IMR-90 (cell line): ENCODE data around the gene CARM1. TPM values are rescaled to one million over a fixed set of nuclear protein-coding genes. Genes with fewer than 3 reads are reported as not detected.

ENCODE experiments used
- ATAC-seq: fragments of 200-7000 bp; cut with Tn5 transposase; 2 replicates; pipeline ENCODE4 v1.9.1; 2020; ENCODE audit warnings: low read depth, mild to moderate bottlenecking, moderate library complexity
- BruUV-seq: library from RNA; stranded (reverse); fragments of 400-500 nt; replicated peaks from 2 replicates; lab custom pipeline; 2021; lab: Mats Ljungman, UMichigan
- CTCF ChIA-PET: fragments of 300-600 bp; formaldehyde crosslinking; extraction: SDS; loops from one replicate; lab custom pipeline; 2021; ENCODE audit warnings: antibody characterized with exemption; lab: Yijun Ruan, JAX
- POLR2A ChIA-PET: fragments of 300-600 bp; sonication (Branson Sonifier 250); formaldehyde crosslinking; loops from one replicate; lab custom pipeline; 2022; ENCODE audit warnings: antibody characterized with exemption; ENCODE audit not compliant: unreplicated experiment; lab: Charles Lee
- DNase-seq: peaks from one replicate; pipeline ENCODE4 v3.0.0; 2013
- H2AFZ ChIP-seq: replicated peaks from 2 replicates; pipeline ENCODE3; 2013; ENCODE audit warnings: low read length, mild to moderate bottlenecking; ENCODE audit not compliant: poor library complexity
- H2AK5ac ChIP-seq: 2 replicates; pipeline ENCODE4 v1.6.1; 2013; ENCODE audit warnings: low read depth, low read length, inconsistent platforms
- H2AK9ac ChIP-seq: replicated peaks from 2 replicates; pipeline ENCODE3; 2013; ENCODE audit warnings: mild to moderate bottlenecking, low read depth, low read length, moderate library complexity; ENCODE audit not compliant: poor library complexity
- H2BK120ac ChIP-seq: 2 replicates; pipeline ENCODE4 v1.6.1; 2013; ENCODE audit warnings: low read depth, low read length, inconsistent platforms
- H2BK15ac ChIP-seq: 3 replicates; pipeline ENCODE4 v1.6.1; 2013; ENCODE audit warnings: low read depth, low read length, inconsistent platforms
- H2BK20ac ChIP-seq: 2 replicates; pipeline ENCODE4 v1.6.1; 2013; ENCODE audit warnings: low read depth, mild to moderate bottlenecking, inconsistent platforms, low read length, moderate library complexity
- H2BK5ac ChIP-seq: 2 replicates; pipeline ENCODE4 v1.6.1; 2013; ENCODE audit warnings: mild to moderate bottlenecking, low read depth, low read length, inconsistent platforms; ENCODE audit not compliant: poor library complexity, severe bottlenecking
- H3K14ac ChIP-seq: replicated peaks from 2 replicates; pipeline ENCODE4 v1.6.1; 2013; ENCODE audit warnings: low read depth, low read length, inconsistent platforms
- H3K18ac ChIP-seq: 2 replicates; pipeline ENCODE4 v1.6.1; 2013; ENCODE audit warnings: low read depth, low read length, control low read depth
- H3K23ac ChIP-seq: 2 replicates; pipeline ENCODE4 v1.6.1; 2013; ENCODE audit warnings: low read depth, low read length, inconsistent platforms
- H3K27ac ChIP-seq: 2 replicates; pipeline ENCODE4 v1.5.1; 2013; ENCODE audit warnings: mild to moderate bottlenecking, control low read depth, low read length; ENCODE audit not compliant: insufficient read depth
- H3K27me3 ChIP-seq: 2 replicates; pipeline ENCODE4 v1.6.1; 2013; ENCODE audit warnings: low read length; ENCODE audit not compliant: control insufficient read depth, insufficient read depth
- H3K36me3 ChIP-seq: 2 replicates; pipeline ENCODE4 v1.6.1; 2013; ENCODE audit warnings: low read length, mixed read lengths; ENCODE audit not compliant: control insufficient read depth, insufficient read depth
- H3K4ac ChIP-seq: 2 replicates; pipeline ENCODE4 v1.6.1; 2013; ENCODE audit warnings: low read depth, low read length, inconsistent platforms
- H3K4me1 ChIP-seq: 2 replicates; pipeline ENCODE4 v1.6.1; 2013; ENCODE audit warnings: low read length, mixed read lengths; ENCODE audit not compliant: control insufficient read depth, insufficient read depth
- H3K4me2 ChIP-seq: 2 replicates; pipeline ENCODE4 v1.6.1; 2013; ENCODE audit warnings: low read depth, mild to moderate bottlenecking, control low read depth, low read length, moderate library complexity
- H3K4me3 ChIP-seq: 2 replicates; pipeline ENCODE4 v1.5.1; 2013; ENCODE audit warnings: low read depth, mild to moderate bottlenecking, control low read depth, low read length, moderate library complexity; ENCODE audit not compliant: insufficient read depth
- H3K56ac ChIP-seq: 2 replicates; pipeline ENCODE4 v1.6.1; 2013; ENCODE audit warnings: low read length, inconsistent platforms; ENCODE audit not compliant: insufficient read depth; ENCODE audit errors: extremely low read depth
- H3K79me1 ChIP-seq, 2 experiments: 2 replicates each; pipeline ENCODE4 v1.6.1; 2013; ENCODE audit warnings: low read length in 2 of 2, inconsistent platforms in 1 of 2, low read depth in 1 of 2
- H3K9ac ChIP-seq: 2 replicates; pipeline ENCODE4 v1.6.1; 2013; ENCODE audit warnings: low read depth, low read length, control low read depth
- H3K9me1 ChIP-seq: 2 replicates; pipeline ENCODE4 v1.6.1; 2013; ENCODE audit warnings: low read length, inconsistent platforms; ENCODE audit not compliant: insufficient read depth
- H3K9me3 ChIP-seq: 2 replicates; pipeline ENCODE4 v1.6.1; 2013; ENCODE audit warnings: low read length; ENCODE audit not compliant: control insufficient read depth, insufficient read depth
- H4K20me1 ChIP-seq: 2 replicates; pipeline ENCODE4 v1.6.1; 2013; ENCODE audit warnings: low read length, inconsistent platforms; ENCODE audit not compliant: insufficient read depth
- H4K5ac ChIP-seq: 2 replicates; pipeline ENCODE4 v1.6.1; 2013; ENCODE audit warnings: mild to moderate bottlenecking, low read depth, low read length, control low read depth
- H4K8ac ChIP-seq, 2 experiments: 2 replicates each; pipeline ENCODE4 v1.6.1; 2013; ENCODE audit warnings: low read depth in 2 of 2, low read length in 2 of 2, control low read depth in 1 of 2, inconsistent platforms in 1 of 2
- H4K91ac ChIP-seq: 2 replicates; pipeline ENCODE4 v1.6.1; 2013; ENCODE audit warnings: low read depth, low read length, inconsistent platforms; ENCODE audit not compliant: insufficient read depth
- BHLHE40 ChIP-seq: fragments of 150-350 bp; IDR thresholded peaks from 2 replicates; pipeline ENCODE4 v1.6.1; 2016; ENCODE audit warnings: mild to moderate bottlenecking, low read depth, low read length
- CEBPB ChIP-seq: IDR thresholded peaks from 2 replicates; pipeline ENCODE4 v1.6.1; 2012; ENCODE audit warnings: low read depth, low read length, improper control_type of control experiment
- CHD1 ChIP-seq: IDR thresholded peaks from 2 replicates; pipeline ENCODE4 v1.6.1; 2012; ENCODE audit warnings: low read depth, low read length, improper control_type of control experiment
- FOS ChIP-seq: fragments of 150-350 bp; IDR thresholded peaks from 2 replicates; pipeline ENCODE4 v1.6.1; 2016; ENCODE audit warnings: low read depth, low read length
- MAFK ChIP-seq: IDR thresholded peaks from 2 replicates; pipeline ENCODE4 v1.6.1; 2012; ENCODE audit warnings: low read depth, low read length, improper control_type of control experiment
- MAZ ChIP-seq: IDR thresholded peaks from 2 replicates; pipeline ENCODE4 v1.6.1; 2012; ENCODE audit warnings: low read depth, mild to moderate bottlenecking, low read length, improper control_type of control experiment, moderate library complexity, borderline replicate concordance
- MXI1 ChIP-seq: IDR thresholded peaks from 2 replicates; pipeline ENCODE4 v1.6.1; 2012; ENCODE audit warnings: low read depth, mild to moderate bottlenecking, low read length, moderate library complexity, borderline replicate concordance
- NFE2L2 ChIP-seq: fragments of 150-350 bp; IDR thresholded peaks from 2 replicates; pipeline ENCODE4 v1.6.1; 2016; ENCODE audit warnings: low read depth, mild to moderate bottlenecking, low read length
- POLR2A ChIP-seq: IDR thresholded peaks from 2 replicates; pipeline ENCODE4 v1.6.1; 2012; ENCODE audit warnings: mild to moderate bottlenecking, low read depth, low read length
- RAD21 ChIP-seq: IDR thresholded peaks from 2 replicates; pipeline ENCODE4 v1.6.1; 2012; ENCODE audit warnings: low read length, improper control_type of control experiment
- RCOR1 ChIP-seq: IDR thresholded peaks from 2 replicates; pipeline ENCODE4 v1.6.1; 2012; ENCODE audit warnings: mild to moderate bottlenecking, low read length, improper control_type of control experiment; ENCODE audit not compliant: insufficient replicate concordance
- RFX5 ChIP-seq: IDR thresholded peaks from 2 replicates; pipeline ENCODE4 v1.8.0; 2012; ENCODE audit warnings: low read depth, mild to moderate bottlenecking, low read length, moderate library complexity
- SMC3 ChIP-seq: fragments of 150-350 bp; IDR thresholded peaks from 2 replicates; pipeline ENCODE4 v1.6.1; 2016; ENCODE audit warnings: low read depth, mild to moderate bottlenecking, antibody characterized with exemption, low read length, moderate library complexity
- WGBS, 2 experiments: methylation state at CpG; one replicate each; pipeline versions ENCODE4 v1.1.5 to v1.1.7; 2013; ENCODE audit warnings: missing lambda C conversion rate in 2 of 2; ENCODE audit not compliant: insufficient read length in 1 of 2; ENCODE audit errors: extremely low coverage in 2 of 2; 5-methylcytosine and 5-hydroxymethylcytosine counted together
- dilution Hi-C: fragments of 300-500 bp; cut with HindIII; formaldehyde crosslinking; loops from one replicate; pipeline ENCODE4 v1.14.3; 2018; ENCODE audit warnings: low sequenced_read_pairs; ENCODE audit not compliant: unreplicated experiment
- in situ Hi-C: fragments of 300-500 bp; cut with MboI; formaldehyde crosslinking; loops from 3 replicates; pipeline ENCODE4 v1.14.3; 2019; ENCODE audit warnings: low sequenced_read_pairs, inconsistent platforms, mixed read lengths
- intact Hi-C: fragments of 100-400 bp; cut with micrococcal nuclease; formaldehyde crosslinking; loops from 2 replicates; pipeline ENCODE4 v1.10.0; 2022
- polyA plus RNA-seq, 3 experiments: library from polyadenylated mRNA; depleted of rRNA; stranded (reverse); fragments of >200 nt; gene quantifications; 2 replicates each; pipeline ENCODE4 v1.2.3, GENCODE V29; 2012; ENCODE audit warnings: low replicate concordance in 1 of 3
- total RNA-seq: library from RNA; depleted of rRNA; stranded (reverse); fragments of >200 nt; gene quantifications from 2 replicates; pipeline ENCODE4 v1.2.3, GENCODE V29; 2012
- TF ChIP-seq, protein P1 (sequence below): fragments of 150-350 bp; IDR thresholded peaks from 2 replicates; pipeline ENCODE4 v1.6.1; 2017; ENCODE audit warnings: mild to moderate bottlenecking, antibody characterized with exemption, low read length, low read depth
- TF ChIP-seq, protein P2 (sequence below): fragments of 150-350 bp; IDR thresholded peaks from 2 replicates; pipeline ENCODE4 v1.6.1; 2016; ENCODE audit warnings: low read depth, mild to moderate bottlenecking, low read length, moderate library complexity, borderline replicate concordance
- TF ChIP-seq, protein P3 (sequence below): conservative IDR thresholded peaks from 2 replicates; pipeline ENCODE4 v1.5.1; 2012; ENCODE audit warnings: mild to moderate bottlenecking, low read depth, low read length, improper control_type of control experiment

CARM1 gene
- total and polyA plus RNA-seq, 2 of the 4 experiments (the other 2 are of a cell fraction): 20.3 to 67.1 TPM

DNA sequence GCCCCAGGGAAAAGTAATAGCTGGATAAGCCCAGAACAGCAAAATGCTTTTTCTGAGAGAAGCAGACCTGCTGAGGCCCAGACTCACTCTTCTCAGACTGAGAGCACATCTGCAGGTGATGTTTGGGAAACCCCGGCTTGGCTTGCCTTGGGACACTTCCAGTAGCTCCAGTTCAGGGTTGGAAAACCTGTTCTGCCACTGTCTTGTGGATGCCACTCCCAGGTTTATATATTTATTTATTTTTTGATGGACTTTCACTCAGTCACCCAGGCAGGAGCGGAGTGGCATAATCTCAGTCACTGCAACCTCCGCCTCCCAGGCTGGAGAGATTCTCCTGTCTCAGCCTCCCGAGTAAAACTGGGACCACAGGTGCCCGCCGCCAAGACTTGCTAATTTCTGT is 81.5 kb downstream of the CARM1 start:
- H2AK5ac ChIP-seq: no peak overlapping the region
- no peaks in the 10 kb centered on the region for H3K9me1 ChIP-seq
- H2AFZ ChIP-seq: no peak overlapping the region
- no peak overlapping the region for H4K91ac ChIP-seq
- no peak overlapping the region for H2BK15ac ChIP-seq
- H3K4me3 ChIP-seq: no peak overlapping the region
- H3K27ac ChIP-seq: no peak overlapping the region
- TF ChIP-seq, protein P1, sequence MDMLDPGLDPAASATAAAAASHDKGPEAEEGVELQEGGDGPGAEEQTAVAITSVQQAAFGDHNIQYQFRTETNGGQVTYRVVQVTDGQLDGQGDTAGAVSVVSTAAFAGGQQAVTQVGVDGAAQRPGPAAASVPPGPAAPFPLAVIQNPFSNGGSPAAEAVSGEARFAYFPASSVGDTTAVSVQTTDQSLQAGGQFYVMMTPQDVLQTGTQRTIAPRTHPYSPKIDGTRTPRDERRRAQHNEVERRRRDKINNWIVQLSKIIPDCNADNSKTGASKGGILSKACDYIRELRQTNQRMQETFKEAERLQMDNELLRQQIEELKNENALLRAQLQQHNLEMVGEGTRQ: no peak
- TF ChIP-seq SMC3: no peak
- TF ChIP-seq CHD1: no peak
- TF ChIP-seq MAZ: no peak
- no peak for TF ChIP-seq FOS
- no peak for TF ChIP-seq NFE2L2
- TF ChIP-seq, protein P2, sequence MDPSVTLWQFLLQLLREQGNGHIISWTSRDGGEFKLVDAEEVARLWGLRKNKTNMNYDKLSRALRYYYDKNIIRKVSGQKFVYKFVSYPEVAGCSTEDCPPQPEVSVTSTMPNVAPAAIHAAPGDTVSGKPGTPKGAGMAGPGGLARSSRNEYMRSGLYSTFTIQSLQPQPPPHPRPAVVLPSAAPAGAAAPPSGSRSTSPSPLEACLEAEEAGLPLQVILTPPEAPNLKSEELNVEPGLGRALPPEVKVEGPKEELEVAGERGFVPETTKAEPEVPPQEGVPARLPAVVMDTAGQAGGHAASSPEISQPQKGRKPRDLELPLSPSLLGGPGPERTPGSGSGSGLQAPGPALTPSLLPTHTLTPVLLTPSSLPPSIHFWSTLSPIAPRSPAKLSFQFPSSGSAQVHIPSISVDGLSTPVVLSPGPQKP: no peak
- no peak for TF ChIP-seq MAFK
- no peak for TF ChIP-seq RAD21
- TF ChIP-seq, protein P3, sequence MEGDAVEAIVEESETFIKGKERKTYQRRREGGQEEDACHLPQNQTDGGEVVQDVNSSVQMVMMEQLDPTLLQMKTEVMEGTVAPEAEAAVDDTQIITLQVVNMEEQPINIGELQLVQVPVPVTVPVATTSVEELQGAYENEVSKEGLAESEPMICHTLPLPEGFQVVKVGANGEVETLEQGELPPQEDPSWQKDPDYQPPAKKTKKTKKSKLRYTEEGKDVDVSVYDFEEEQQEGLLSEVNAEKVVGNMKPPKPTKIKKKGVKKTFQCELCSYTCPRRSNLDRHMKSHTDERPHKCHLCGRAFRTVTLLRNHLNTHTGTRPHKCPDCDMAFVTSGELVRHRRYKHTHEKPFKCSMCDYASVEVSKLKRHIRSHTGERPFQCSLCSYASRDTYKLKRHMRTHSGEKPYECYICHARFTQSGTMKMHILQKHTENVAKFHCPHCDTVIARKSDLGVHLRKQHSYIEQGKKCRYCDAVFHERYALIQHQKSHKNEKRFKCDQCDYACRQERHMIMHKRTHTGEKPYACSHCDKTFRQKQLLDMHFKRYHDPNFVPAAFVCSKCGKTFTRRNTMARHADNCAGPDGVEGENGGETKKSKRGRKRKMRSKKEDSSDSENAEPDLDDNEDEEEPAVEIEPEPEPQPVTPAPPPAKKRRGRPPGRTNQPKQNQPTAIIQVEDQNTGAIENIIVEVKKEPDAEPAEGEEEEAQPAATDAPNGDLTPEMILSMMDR: no peak
- TF ChIP-seq RCOR1: no peak
- no peak for TF ChIP-seq RFX5
- no peak for TF ChIP-seq BHLHE40
- no peak for TF ChIP-seq CEBPB
- TF ChIP-seq MXI1: no peak
- TF ChIP-seq POLR2A: no peak
- no TSS peak for BruUV-seq
- no peak overlapping the region for H3K23ac ChIP-seq
- no peaks in the 10 kb centered on the region for H4K20me1 ChIP-seq
- H3K4me1 ChIP-seq: peaks cover 3% of the 10 kb centered on the region
- intact Hi-C loops: no loop called here
- DNase-seq (no peak), ATAC-seq (no peak)
- H3K79me1 ChIP-seq: no peaks in the 10 kb centered on the region
- H3K14ac ChIP-seq: no peak overlapping the region
- no peaks in the 10 kb centered on the region for H3K9me3 ChIP-seq
- dilution Hi-C loops: no loop called here
- no peak overlapping the region for H3K56ac ChIP-seq
- H2BK5ac ChIP-seq: no peak overlapping the region
- no peak overlapping the region for H3K18ac ChIP-seq
- 100% methylated on average over 1 of the region's 6 CpGs; no CpG with 5 or more reads in 1 of the 2 experiments for WGBS, 2 experiments
- no peaks in the 10 kb centered on the region for H3K36me3 ChIP-seq
- H3K4me2 ChIP-seq: no peak overlapping the region
- ChIA-PET CTCF (interaction anchor here (0.6 kb wide), 1 partner anchor 95 kb away, joined by 3 read pairs; no protein-coding TSS in a partner anchor), POLR2A (no interaction called here)
- H4K8ac ChIP-seq: no peak overlapping the region
- no peak overlapping the region for H2AK9ac ChIP-seq
- in situ Hi-C loops: no loop called here
- no peak overlapping the region for H4K5ac ChIP-seq
- no peak overlapping the region for H3K4ac ChIP-seq
- H3K27me3 ChIP-seq: no peaks in the 10 kb centered on the region
- H2BK20ac ChIP-seq: no peak overlapping the region
- no peak overlapping the region for H3K9ac ChIP-seq
- H2BK120ac ChIP-seq: no peak overlapping the region
